Thyroid gland (tissue), 4 donors: ENCODE measurements around the gene JPH2.

Source experiments
- POLR2A ChIP-seq, 2 donors: fragments of 450-650 bp; IDR thresholded peaks; one replicate each; pipeline ENCODE4 v1.6.1; 2017; ENCODE audit warnings: antibody characterized with exemption in 2 of 2, mild to moderate bottlenecking in 2 of 2, moderate library complexity in 1 of 2
- TF ChIP-seq, protein P1 (sequence below), 6 experiments: fragments of 200-600 bp in 3 of 6; fragments of 450-650 bp in 3 of 6; sonication (generic) in 3 of 6; IDR thresholded peaks; one replicate each; pipeline ENCODE4 v1.5.1; 2016 to 2019; ENCODE audit warnings: antibody characterized with exemption in 6 of 6, mild to moderate bottlenecking in 2 of 6, inconsistent platforms in 1 of 6, moderate library complexity in 1 of 6

DNA sequence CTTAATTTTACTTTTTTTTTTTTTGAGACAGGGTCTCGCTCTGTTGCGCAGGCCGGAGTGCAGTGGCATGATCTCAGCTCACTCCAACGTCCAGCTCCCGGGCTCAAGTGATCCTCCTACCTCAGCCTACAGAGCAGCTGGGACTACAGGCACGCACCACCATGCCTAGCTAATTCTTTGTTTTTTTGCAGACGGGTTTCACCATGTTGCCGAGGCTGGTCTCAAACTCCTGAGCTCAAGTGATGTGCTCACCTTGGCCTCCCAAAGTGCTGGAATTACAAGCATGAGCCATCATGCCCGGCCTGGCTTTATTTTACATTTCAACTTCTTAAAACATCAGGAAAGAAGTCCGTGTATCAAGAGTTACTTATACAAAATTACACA, 17.8 kb upstream of the JPH2 start:
- TF ChIP-seq, protein P1, sequence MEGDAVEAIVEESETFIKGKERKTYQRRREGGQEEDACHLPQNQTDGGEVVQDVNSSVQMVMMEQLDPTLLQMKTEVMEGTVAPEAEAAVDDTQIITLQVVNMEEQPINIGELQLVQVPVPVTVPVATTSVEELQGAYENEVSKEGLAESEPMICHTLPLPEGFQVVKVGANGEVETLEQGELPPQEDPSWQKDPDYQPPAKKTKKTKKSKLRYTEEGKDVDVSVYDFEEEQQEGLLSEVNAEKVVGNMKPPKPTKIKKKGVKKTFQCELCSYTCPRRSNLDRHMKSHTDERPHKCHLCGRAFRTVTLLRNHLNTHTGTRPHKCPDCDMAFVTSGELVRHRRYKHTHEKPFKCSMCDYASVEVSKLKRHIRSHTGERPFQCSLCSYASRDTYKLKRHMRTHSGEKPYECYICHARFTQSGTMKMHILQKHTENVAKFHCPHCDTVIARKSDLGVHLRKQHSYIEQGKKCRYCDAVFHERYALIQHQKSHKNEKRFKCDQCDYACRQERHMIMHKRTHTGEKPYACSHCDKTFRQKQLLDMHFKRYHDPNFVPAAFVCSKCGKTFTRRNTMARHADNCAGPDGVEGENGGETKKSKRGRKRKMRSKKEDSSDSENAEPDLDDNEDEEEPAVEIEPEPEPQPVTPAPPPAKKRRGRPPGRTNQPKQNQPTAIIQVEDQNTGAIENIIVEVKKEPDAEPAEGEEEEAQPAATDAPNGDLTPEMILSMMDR (IDR thresholded peaks at IDR 0.05) = no peak
- TF ChIP-seq POLR2A (IDR thresholded peaks at IDR 0.05) = no peak
